ENCODE data around the gene GFM2. TPM values are rescaled to one million over a fixed set of nuclear protein-coding genes. Genes with fewer than 3 reads are reported as not detected.
"Not testable (repeated sequence)": the region's sequence is repeated elsewhere in the genome, so short reads cannot be mapped to it uniquely, and the experiment has no call there.

GFM2 gene
- total RNA-seq, 6 experiments from 2014 or later: 16.5 to 35.0 (median 29.7) TPM

DNA sequence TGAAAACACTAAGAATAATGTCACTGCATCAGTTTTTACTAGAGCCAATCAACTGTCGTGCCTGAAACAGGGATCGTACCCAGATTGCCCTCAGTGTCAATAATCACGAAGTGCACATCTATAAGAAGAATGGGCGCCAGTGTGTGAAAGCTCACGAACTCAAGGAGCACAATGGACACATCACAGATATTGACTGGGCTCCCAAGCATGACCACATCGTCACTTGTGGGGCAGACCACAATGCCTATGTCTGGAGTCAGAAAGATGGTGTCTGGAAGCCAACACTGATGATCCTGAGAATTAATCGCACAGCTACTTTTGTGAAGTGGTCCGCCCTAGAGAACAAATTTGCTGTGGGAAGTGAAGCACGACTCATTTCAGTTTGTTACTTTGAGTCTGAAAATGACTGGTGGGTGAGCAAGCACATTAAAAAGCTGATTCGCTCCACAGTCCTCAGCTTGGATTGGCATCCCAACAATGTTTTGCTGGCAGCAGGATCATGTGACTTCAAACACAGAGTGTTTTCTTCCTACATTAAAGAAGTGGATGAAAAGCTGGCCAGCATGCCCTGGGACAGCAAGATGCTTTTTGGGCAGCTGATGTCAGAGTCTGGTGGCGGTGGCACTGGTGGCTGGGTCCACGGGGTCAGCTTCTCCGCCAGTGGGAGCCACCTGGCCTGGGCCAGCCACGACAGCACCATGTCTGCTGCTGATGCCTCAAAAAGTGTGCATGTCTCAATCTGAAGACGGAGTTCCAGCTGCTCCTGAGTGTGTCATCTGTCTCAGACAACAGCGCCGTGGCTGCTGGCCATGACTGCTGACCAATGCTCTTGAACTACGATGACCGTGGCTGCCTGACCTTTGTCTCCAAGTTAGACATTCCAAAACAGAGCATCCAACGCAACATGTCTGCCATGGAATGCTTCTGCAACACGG, 32.3 kb upstream of the GFM2 start:
- no peaks in the 10 kb centered on the region for H3K9me3 ChIP-seq
- ATAC-seq (no peak), DNase-seq (no peak)
- H3K4me1 ChIP-seq: no peaks in the 10 kb centered on the region
- TF ChIP-seq CTCF (IDR thresholded peaks at IDR 0.05): no peak
- TF ChIP-seq POLR2A (IDR thresholded peaks at IDR 0.05): no peak
- intact Hi-C loops (cut with DNase I): no loop called here
- WGBS (ENCODE audit: insufficient coverage, low coverage, low lambda C conversion rate, missing lambda C conversion rate): 91% methylated on average over 10 of the region's 21 CpGs
- H3K27ac ChIP-seq: no peak overlapping the region
- no peak overlapping the region for H3K4me3 ChIP-seq
- H3K36me3 ChIP-seq: no peaks in the 10 kb centered on the region
- H3K27me3 ChIP-seq: no peaks in the 10 kb centered on the region

DNA sequence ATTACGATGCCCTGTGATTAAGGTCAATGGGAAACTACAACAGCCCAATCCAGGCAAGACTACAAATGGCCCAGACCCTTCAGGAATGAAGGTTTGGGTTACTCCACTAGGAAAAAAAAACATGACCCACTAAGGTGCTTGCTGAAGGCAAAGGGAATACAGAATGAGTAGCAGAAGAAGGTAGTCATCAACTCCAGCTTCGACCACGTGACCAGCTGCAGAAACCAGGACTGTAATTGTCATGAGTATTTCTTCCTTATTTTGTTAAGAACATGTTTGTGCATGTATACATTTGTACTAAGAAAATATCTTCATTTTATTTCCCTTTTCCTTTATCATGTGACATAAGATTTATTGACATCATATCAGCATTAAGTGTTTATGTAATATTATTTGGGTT, 24.8 kb upstream of the GFM2 start:
- H3K4me1 ChIP-seq; H3K9me3 ChIP-seq; H3K27ac ChIP-seq; H3K4me3 ChIP-seq; H3K27me3 ChIP-seq; H3K36me3 ChIP-seq; ATAC-seq; DNase-seq; intact Hi-C loops (cut with DNase I): not testable (repeated sequence)
- 89% methylated on average over 2 of the region's 3 CpGs for WGBS (ENCODE audit: insufficient coverage, low coverage, low lambda C conversion rate, missing lambda C conversion rate)

GRCh38 chr5:74787424-74787823, 20.5 kb upstream of the GFM2 start:
- Histone ChIP-seq H3K36me3 (no peaks in the 10 kb centered on the region), H3K4me3 (no peak overlapping the region), H3K9me3 (no peaks in the 10 kb centered on the region), H3K27ac (no peak overlapping the region), H3K4me1 (no peaks in the 10 kb centered on the region), H3K27me3 (no peaks in the 10 kb centered on the region)
- no peak for ATAC-seq
- intact Hi-C loops (cut with DNase I): no loop called here
- 94% methylated on average over 4 of the region's 6 CpGs for WGBS (ENCODE audit: insufficient coverage, low coverage, low lambda C conversion rate, missing lambda C conversion rate)
- DNase-seq: no peak
- TF ChIP-seq POLR2A (IDR thresholded peaks at IDR 0.05) (no peak), CTCF (IDR thresholded peaks at IDR 0.05) (no peak)

DNA sequence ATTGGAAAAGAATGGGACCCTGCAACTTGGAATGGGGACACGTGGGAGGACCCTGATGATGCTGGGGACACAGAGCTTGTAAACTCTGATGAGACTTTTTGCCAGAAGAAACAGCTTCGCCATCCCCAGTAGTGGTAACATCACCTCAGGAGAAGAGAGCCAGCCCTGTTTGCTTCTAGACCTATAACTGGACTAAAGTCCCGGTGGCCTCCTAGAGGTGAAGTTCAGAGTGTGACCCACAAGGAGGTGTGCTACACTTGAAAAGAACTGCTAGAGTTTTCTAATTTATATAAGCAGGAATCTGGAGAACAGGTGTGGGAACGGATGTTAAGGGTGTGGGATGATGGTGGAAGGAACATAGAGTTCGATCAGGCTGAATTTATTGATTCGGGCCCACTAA, 19.9 kb upstream of the GFM2 start:
- Histone ChIP-seq H3K27me3 (no peaks in the 10 kb centered on the region), H3K27ac (no peak overlapping the region), H3K4me3 (no peak overlapping the region), H3K9me3 (no peaks in the 10 kb centered on the region), H3K4me1 (no peaks in the 10 kb centered on the region), H3K36me3 (no peaks in the 10 kb centered on the region)
- intact Hi-C loops (cut with DNase I): no loop called here
- DNase-seq: no peak
- WGBS (ENCODE audit: insufficient coverage, low coverage, low lambda C conversion rate, missing lambda C conversion rate): 87% methylated on average over 6 of the region's 6 CpGs
- TF ChIP-seq POLR2A (IDR thresholded peaks at IDR 0.05) (no peak), CTCF (IDR thresholded peaks at IDR 0.05) (no peak)
- ATAC-seq: no peak

- Histone ChIP-seq H3K4me3 (no peak overlapping the region), H3K4me1 (no peaks in the 10 kb centered on the region), H3K27me3 (no peaks in the 10 kb centered on the region), H3K9me3 (no peaks in the 10 kb centered on the region), H3K36me3 (peaks cover 0 to 44% (median 15%) of the 10 kb centered on the region in 4 donors), H3K27ac (no peak overlapping the region)
- WGBS (ENCODE audit: insufficient coverage, low coverage, low lambda C conversion rate, missing lambda C conversion rate): 100% methylated on average over 2 of the region's 2 CpGs
- TF ChIP-seq POLR2A (IDR thresholded peaks at IDR 0.05): no peak
- no peak for TF ChIP-seq CTCF (IDR thresholded peaks at IDR 0.05)
- no peak for DNase-seq
- intact Hi-C loops (cut with DNase I): no loop called here
- no peak for ATAC-seq
These were observed 11.7 kb upstream of the GFM2 start for GRCh38 chr5:74778609-74779008.
